HepG2 (cell line): ENCODE results near the gene COQ4. TPM values are rescaled to one million over a fixed set of nuclear protein-coding genes. Genes with fewer than 3 reads are reported as not detected.

Experiments
- FOXP1 ChIP-seq, 2 experiments: fragments of 450-650 bp in 1 of 2; IDR thresholded peaks; 2 replicates each; pipeline ENCODE4 v1.6.1; 2017 to 2018; ENCODE audit warnings: antibody characterized with exemption in 1 of 2
- KLF16 ChIP-seq, 2 experiments: sonication (generic) in 1 of 2; formaldehyde crosslinking in 1 of 2; IDR thresholded peaks; 2 replicates each; pipeline versions ENCODE4 v1.6.1 to v1.8.0; 2016 to 2023; ENCODE audit warnings: missing genetic modification reagents in 2 of 2, missing compliant biosample characterization in 1 of 2
- MIXL1 ChIP-seq: IDR thresholded peaks from 2 replicates; pipeline ENCODE4 v1.6.1; 2016
- RFXAP ChIP-seq: sonication (generic); formaldehyde crosslinking; IDR thresholded peaks from 2 replicates; pipeline ENCODE4 v1.4.0; 2020; ENCODE audit warnings: missing genetic modification reagents, borderline replicate concordance
- THYN1 ChIP-seq: sonication (generic); formaldehyde crosslinking; IDR thresholded peaks from 2 replicates; pipeline ENCODE4 v1.8.1; 2023; ENCODE audit warnings: low read depth, mild to moderate bottlenecking, moderate library complexity, missing genetic modification reagents, borderline replicate concordance
- polyA plus RNA-seq, 8 experiments: library from polyadenylated mRNA; depleted of rRNA in 3 of 8; stranded (reverse) in 7 of 8; unstranded in 1 of 8; fragments of >200 nt; fragmentation: Illumina TruSeq in 4 of 8; extraction: Trizol in 4 of 8; gene quantifications; 2 replicates each; pipeline versions ENCODE4 v1.2.1 to v1.2.3, GENCODE V29; 2011 to 2016; ENCODE audit warnings: low read depth in 4 of 8, missing spikeins in 1 of 8, mixed read lengths in 1 of 8; ENCODE audit not compliant: insufficient read depth in 1 of 8
- total RNA-seq, 5 experiments: library from RNA; depleted of rRNA; stranded (reverse); fragments of >200 nt; fragmentation: Illumina TruSeq; extraction: Trizol; gene quantifications; 2 replicates each; pipeline ENCODE4 v1.2.3, GENCODE V29; 2016; ENCODE audit warnings: low read depth in 1 of 5
- TF ChIP-seq, protein P1 (sequence below): sonication (generic); formaldehyde crosslinking; IDR thresholded peaks from 2 replicates; pipeline ENCODE4 v1.5.0; 2020; ENCODE audit warnings: mild to moderate bottlenecking, missing genetic modification reagents, borderline replicate concordance
- TF ChIP-seq, protein P2 (sequence below), 2 experiments: sonication (generic) in 1 of 2; formaldehyde crosslinking in 1 of 2; IDR thresholded peaks; 2 replicates each; pipeline versions ENCODE4 v1.4.0 to v1.6.1; 2018 to 2020; ENCODE audit warnings: missing genetic modification reagents in 2 of 2, borderline replicate concordance in 1 of 2, low read depth in 1 of 2, mild to moderate bottlenecking in 1 of 2, missing biosample characterization in 1 of 2
- TF ChIP-seq, protein P3 (sequence below): sonication (generic); formaldehyde crosslinking; IDR thresholded peaks from 2 replicates; pipeline ENCODE4 v1.4.0; 2020; ENCODE audit warnings: missing genetic modification reagents
- TF ChIP-seq, protein P4 (sequence below): sonication (generic); formaldehyde crosslinking; IDR thresholded peaks from 2 replicates; pipeline ENCODE4 v1.8.1; 2023; ENCODE audit warnings: mild to moderate bottlenecking, missing genetic modification reagents
- TF ChIP-seq, protein P5 (sequence below): sonication (generic); formaldehyde crosslinking; IDR thresholded peaks from 2 replicates; pipeline ENCODE4 v1.4.0; 2020; ENCODE audit warnings: missing genetic modification reagents
- TF ChIP-seq, protein P6 (sequence below): sonication (generic); formaldehyde crosslinking; IDR thresholded peaks from 2 replicates; pipeline ENCODE4 v1.8.0; 2022; ENCODE audit warnings: missing genetic modification reagents, mild to moderate bottlenecking, moderate library complexity, borderline replicate concordance

Gene COQ4
- total and polyA plus RNA-seq, 2 of the 13 experiments (the other 11 are each of a cell fraction or from before 2014, with no cell fraction given): 26.1 to 36.0 TPM

DNA sequence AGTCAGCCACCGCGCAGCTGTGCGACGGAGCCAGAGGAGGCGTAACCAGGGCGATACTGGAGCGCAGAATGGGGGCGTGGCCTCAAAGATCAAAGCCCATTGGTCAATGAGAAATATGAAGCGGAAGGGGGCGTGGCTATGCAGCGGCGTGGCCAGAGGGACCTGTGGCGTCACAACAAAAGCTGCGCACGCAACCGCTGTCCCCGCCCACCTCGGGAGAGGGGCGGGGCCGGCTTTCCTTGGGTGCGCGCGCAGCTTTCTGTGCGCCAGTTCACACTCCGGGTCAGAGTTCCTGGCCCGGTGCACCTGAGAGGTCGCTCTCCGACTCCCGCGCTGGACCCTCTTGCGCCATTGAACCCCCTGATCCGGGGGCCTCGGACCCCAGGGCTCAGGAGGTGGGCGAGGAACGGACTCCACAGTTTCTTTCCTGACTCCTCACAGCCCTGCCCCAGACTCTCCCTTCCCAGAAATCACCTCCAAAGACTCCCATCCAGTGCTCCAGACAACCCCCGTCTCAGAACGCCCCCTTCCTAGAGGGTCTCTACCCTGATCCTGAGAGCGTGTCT, 46.5 kb upstream of the COQ4 start, which contains the start of gene SWI5 (continued):
- TF ChIP-seq, protein P1, sequence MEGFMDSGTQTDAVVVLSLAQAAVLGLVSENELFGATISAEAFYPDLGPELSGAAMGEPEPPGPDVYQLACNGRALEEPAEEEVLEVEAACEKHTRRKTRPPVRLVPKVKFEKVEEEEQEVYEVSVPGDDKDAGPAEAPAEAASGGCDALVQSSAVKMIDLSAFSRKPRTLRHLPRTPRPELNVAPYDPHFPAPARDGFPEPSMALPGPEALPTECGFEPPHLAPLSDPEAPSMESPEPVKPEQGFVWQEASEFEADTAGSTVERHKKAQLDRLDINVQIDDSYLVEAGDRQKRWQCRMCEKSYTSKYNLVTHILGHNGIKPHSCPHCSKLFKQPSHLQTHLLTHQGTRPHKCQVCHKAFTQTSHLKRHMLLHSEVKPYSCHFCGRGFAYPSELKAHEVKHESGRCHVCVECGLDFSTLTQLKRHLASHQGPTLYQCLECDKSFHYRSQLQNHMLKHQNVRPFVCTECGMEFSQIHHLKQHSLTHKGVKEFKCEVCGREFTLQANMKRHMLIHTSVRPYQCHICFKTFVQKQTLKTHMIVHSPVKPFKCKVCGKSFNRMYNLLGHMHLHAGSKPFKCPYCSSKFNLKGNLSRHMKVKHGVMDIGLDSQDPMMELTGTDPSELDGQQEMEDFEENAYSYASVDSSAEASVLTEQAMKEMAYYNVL (CRISPR knock-in tag): no peak
- TF ChIP-seq RFXAP (CRISPR knock-in tag) (no peak), KLF16 (CRISPR knock-in tag; IDR thresholded peaks at IDR 0.05) (peak in 1 of 2 experiments; percentile 62; a peak in 1 of 4 replicates), FOXP1 (IDR thresholded peaks at IDR 0.05) (no peak), FOXP1 (CRISPR knock-in tag; IDR thresholded peaks at IDR 0.05) (no peak), MIXL1 (CRISPR knock-in tag) (no peak), THYN1 (CRISPR knock-in tag) (no peak)
- TF ChIP-seq, protein P2, sequence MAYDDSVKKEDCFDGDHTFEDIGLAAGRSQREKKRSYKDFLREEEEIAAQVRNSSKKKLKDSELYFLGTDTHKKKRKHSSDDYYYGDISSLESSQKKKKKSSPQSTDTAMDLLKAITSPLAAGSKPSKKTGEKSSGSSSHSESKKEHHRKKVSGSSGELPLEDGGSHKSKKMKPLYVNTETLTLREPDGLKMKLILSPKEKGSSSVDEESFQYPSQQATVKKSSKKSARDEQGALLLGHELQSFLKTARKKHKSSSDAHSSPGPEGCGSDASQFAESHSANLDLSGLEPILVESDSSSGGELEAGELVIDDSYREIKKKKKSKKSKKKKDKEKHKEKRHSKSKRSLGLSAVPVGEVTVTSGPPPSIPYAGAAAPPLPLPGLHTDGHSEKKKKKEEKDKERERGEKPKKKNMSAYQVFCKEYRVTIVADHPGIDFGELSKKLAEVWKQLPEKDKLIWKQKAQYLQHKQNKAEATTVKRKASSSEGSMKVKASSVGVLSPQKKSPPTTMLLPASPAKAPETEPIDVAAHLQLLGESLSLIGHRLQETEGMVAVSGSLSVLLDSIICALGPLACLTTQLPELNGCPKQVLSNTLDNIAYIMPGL (CRISPR knock-in tag; IDR thresholded peaks at IDR 0.05; ENCODE audit: borderline replicate concordance in 1 of 2, low read depth in 1 of 2): peak; percentile 40 to 58; a peak in 2 of 4 replicates
- TF ChIP-seq, protein P3, sequence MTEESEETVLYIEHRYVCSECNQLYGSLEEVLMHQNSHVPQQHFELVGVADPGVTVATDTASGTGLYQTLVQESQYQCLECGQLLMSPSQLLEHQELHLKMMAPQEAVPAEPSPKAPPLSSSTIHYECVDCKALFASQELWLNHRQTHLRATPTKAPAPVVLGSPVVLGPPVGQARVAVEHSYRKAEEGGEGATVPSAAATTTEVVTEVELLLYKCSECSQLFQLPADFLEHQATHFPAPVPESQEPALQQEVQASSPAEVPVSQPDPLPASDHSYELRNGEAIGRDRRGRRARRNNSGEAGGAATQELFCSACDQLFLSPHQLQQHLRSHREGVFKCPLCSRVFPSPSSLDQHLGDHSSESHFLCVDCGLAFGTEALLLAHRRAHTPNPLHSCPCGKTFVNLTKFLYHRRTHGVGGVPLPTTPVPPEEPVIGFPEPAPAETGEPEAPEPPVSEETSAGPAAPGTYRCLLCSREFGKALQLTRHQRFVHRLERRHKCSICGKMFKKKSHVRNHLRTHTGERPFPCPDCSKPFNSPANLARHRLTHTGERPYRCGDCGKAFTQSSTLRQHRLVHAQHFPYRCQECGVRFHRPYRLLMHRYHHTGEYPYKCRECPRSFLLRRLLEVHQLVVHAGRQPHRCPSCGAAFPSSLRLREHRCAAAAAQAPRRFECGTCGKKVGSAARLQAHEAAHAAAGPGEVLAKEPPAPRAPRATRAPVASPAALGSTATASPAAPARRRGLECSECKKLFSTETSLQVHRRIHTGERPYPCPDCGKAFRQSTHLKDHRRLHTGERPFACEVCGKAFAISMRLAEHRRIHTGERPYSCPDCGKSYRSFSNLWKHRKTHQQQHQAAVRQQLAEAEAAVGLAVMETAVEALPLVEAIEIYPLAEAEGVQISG: peak; percentile 70; the same call in 1 of the 2 replicates
- TF ChIP-seq, protein P4, sequence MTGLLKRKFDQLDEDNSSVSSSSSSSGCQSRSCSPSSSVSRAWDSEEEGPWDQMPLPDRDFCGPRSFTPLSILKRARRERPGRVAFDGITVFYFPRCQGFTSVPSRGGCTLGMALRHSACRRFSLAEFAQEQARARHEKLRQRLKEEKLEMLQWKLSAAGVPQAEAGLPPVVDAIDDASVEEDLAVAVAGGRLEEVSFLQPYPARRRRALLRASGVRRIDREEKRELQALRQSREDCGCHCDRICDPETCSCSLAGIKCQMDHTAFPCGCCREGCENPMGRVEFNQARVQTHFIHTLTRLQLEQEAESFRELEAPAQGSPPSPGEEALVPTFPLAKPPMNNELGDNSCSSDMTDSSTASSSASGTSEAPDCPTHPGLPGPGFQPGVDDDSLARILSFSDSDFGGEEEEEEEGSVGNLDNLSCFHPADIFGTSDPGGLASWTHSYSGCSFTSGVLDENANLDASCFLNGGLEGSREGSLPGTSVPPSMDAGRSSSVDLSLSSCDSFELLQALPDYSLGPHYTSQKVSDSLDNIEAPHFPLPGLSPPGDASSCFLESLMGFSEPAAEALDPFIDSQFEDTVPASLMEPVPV: no peak
- TF ChIP-seq, protein P5, sequence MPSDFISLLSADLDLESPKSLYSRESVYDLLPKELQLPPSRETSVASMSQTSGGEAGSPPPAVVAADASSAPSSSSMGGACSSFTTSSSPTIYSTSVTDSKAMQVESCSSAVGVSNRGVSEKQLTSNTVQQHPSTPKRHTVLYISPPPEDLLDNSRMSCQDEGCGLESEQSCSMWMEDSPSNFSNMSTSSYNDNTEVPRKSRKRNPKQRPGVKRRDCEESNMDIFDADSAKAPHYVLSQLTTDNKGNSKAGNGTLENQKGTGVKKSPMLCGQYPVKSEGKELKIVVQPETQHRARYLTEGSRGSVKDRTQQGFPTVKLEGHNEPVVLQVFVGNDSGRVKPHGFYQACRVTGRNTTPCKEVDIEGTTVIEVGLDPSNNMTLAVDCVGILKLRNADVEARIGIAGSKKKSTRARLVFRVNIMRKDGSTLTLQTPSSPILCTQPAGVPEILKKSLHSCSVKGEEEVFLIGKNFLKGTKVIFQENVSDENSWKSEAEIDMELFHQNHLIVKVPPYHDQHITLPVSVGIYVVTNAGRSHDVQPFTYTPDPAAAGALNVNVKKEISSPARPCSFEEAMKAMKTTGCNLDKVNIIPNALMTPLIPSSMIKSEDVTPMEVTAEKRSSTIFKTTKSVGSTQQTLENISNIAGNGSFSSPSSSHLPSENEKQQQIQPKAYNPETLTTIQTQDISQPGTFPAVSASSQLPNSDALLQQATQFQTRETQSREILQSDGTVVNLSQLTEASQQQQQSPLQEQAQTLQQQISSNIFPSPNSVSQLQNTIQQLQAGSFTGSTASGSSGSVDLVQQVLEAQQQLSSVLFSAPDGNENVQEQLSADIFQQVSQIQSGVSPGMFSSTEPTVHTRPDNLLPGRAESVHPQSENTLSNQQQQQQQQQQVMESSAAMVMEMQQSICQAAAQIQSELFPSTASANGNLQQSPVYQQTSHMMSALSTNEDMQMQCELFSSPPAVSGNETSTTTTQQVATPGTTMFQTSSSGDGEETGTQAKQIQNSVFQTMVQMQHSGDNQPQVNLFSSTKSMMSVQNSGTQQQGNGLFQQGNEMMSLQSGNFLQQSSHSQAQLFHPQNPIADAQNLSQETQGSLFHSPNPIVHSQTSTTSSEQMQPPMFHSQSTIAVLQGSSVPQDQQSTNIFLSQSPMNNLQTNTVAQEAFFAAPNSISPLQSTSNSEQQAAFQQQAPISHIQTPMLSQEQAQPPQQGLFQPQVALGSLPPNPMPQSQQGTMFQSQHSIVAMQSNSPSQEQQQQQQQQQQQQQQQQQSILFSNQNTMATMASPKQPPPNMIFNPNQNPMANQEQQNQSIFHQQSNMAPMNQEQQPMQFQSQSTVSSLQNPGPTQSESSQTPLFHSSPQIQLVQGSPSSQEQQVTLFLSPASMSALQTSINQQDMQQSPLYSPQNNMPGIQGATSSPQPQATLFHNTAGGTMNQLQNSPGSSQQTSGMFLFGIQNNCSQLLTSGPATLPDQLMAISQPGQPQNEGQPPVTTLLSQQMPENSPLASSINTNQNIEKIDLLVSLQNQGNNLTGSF (CRISPR knock-in tag): no peak
- TF ChIP-seq, protein P6, sequence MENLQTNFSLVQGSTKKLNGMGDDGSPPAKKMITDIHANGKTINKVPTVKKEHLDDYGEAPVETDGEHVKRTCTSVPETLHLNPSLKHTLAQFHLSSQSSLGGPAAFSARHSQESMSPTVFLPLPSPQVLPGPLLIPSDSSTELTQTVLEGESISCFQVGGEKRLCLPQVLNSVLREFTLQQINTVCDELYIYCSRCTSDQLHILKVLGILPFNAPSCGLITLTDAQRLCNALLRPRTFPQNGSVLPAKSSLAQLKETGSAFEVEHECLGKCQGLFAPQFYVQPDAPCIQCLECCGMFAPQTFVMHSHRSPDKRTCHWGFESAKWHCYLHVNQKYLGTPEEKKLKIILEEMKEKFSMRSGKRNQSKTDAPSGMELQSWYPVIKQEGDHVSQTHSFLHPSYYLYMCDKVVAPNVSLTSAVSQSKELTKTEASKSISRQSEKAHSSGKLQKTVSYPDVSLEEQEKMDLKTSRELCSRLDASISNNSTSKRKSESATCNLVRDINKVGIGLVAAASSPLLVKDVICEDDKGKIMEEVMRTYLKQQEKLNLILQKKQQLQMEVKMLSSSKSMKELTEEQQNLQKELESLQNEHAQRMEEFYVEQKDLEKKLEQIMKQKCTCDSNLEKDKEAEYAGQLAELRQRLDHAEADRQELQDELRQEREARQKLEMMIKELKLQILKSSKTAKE (CRISPR knock-in tag): no peak
